Heart left ventricle (tissue), 13 donors: Measurements from ENCODE around the gene ACSS3.

ENCODE experiments used
- POLR2A ChIP-seq, 2 donors: fragments of 450-650 bp; IDR thresholded peaks; one replicate each; pipeline ENCODE4 v1.6.1; 2017; ENCODE audit warnings: antibody characterized with exemption in 2 of 2, mild to moderate bottlenecking in 2 of 2, moderate library complexity in 2 of 2
- TF ChIP-seq, protein P1 (sequence below), 12 donors: fragments of 200-600 bp; sonication (generic) in 4 of 12; IDR thresholded peaks; one replicate each; pipeline versions ENCODE4 v1.5.0 to v1.8.0; 2018 to 2022; ENCODE audit warnings: antibody characterized with exemption in 12 of 12, mild to moderate bottlenecking in 5 of 12
- donor health status: ischemic (EF 13 %, LVEDD 7.1; RV severe dilation, severe dysfunction).
- donor health status: DM: no; HTN: yes; CAD: no.
- donor health status: DM: no; HTN: no; CAD: no.
- donor health status: ischemic (EF 25% LVEDD 6.9; RV normal size, moderate dysfunction).
- donor health status: ischemic (EF 25% LVEDD 5.7; RV mildly dilated, moderate dysfunction).
- donor health status: ischemic (EF 35%, LVEDD 5.7; RV mildly dilated, moderate dysfunction).
- donor health status: nonischemic (EF 11% LVEDD 7.7; RV severe dilation, severe dysfunction).
- donor health status: DM: yes; HTN: yes; CAD: no.
- donor health status: PGD.
- donor health status: ischemic (EF 29% LVEDD 5.4; RV normal size, mild dysfunction).
- donor health status: nonischemic (EF 23%, LVEDD 6.1; RV moderate dilation, normal function).

DNA sequence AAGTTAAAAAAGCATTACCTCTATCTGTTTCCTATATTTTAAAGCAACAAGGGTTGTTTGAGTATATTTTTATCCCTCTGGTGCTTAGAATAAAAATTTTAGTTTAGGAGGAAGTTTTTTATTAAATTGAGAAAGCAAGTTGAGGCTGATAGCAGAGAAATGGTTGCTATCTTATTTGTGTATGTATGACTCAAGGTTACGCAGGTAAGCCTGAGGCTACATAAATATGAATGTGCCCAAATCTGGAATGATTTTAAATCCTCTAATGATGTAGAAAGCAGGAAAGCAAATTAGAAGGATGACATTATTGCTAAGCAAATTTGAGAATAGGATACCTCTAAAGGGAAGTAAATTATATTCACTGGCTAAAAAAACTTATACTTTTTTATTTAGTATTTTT is 109.8 kb downstream of the ACSS3 start:
- TF ChIP-seq, protein P1, sequence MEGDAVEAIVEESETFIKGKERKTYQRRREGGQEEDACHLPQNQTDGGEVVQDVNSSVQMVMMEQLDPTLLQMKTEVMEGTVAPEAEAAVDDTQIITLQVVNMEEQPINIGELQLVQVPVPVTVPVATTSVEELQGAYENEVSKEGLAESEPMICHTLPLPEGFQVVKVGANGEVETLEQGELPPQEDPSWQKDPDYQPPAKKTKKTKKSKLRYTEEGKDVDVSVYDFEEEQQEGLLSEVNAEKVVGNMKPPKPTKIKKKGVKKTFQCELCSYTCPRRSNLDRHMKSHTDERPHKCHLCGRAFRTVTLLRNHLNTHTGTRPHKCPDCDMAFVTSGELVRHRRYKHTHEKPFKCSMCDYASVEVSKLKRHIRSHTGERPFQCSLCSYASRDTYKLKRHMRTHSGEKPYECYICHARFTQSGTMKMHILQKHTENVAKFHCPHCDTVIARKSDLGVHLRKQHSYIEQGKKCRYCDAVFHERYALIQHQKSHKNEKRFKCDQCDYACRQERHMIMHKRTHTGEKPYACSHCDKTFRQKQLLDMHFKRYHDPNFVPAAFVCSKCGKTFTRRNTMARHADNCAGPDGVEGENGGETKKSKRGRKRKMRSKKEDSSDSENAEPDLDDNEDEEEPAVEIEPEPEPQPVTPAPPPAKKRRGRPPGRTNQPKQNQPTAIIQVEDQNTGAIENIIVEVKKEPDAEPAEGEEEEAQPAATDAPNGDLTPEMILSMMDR (IDR thresholded peaks at IDR 0.05), result no peak
- TF ChIP-seq POLR2A (IDR thresholded peaks at IDR 0.05), result no peak
